ENCODE results near the gene CTBS. TPM values are rescaled to one million over a fixed set of nuclear protein-coding genes. Genes with fewer than 3 reads are reported as not detected.
A peak's percentile ranks its signal among the peaks of the same experiment; 100 is the strongest.
"Not testable (repeated sequence)": the region's sequence is repeated elsewhere in the genome, so short reads cannot be mapped to it uniquely, and the experiment has no call there.

Gene CTBS
- total RNA-seq, 2 experiments from 2014 or later, result 27.2 to 28.1 TPM

GRCh38 chr1:84525779-84526178 is 48.5 kb downstream of the CTBS start:
- Mint-ChIP-seq H3K27me3 (no peaks in the 10 kb centered on the region), H3K4me3 (no peak overlapping the region), H3K4me1 (no peaks in the 10 kb centered on the region), H3K27ac (no peak overlapping the region), H3K36me3 (ENCODE audit: low read depth) (peaks cover 3% of the 10 kb centered on the region), H3K9me3 (no peaks in the 10 kb centered on the region)
- CTCF ChIA-PET, result no interaction called here
- DNase-seq, result no peak
- POLR2A ChIA-PET, result interaction anchor here (2.7 kb wide), 1 partner anchor 20 kb away, joined by 8 read pairs; the partner anchor contains the start of genes GNG5 and SPATA1

GRCh38 chr1:84524590-84524989 is 49.6 kb downstream of the CTBS start:
- DNase-seq, result no peak
- Mint-ChIP-seq H3K4me3 (no peak overlapping the region), H3K9me3 (no peaks in the 10 kb centered on the region), H3K27me3 (no peaks in the 10 kb centered on the region), H3K36me3 (ENCODE audit: low read depth) (peaks cover 3% of the 10 kb centered on the region), H3K4me1 (no peaks in the 10 kb centered on the region), H3K27ac (no peak overlapping the region)
- ChIA-PET POLR2A (no interaction called here), CTCF (no interaction called here)

- no peak for DNase-seq
- Mint-ChIP-seq H3K9me3 (peaks cover 14% of the 10 kb centered on the region), H3K4me3 (no peak overlapping the region), H3K36me3 (ENCODE audit: low read depth) (peaks cover 32% of the 10 kb centered on the region), H3K4me1 (peaks cover 9% of the 10 kb centered on the region), H3K27ac (no peak overlapping the region), H3K27me3 (no peaks in the 10 kb centered on the region)
- ChIA-PET CTCF (interaction anchor here (0.7 to 1.4 kb wide), 4 partner anchors 10 to 272 kb away, joined by 3 to 5 read pairs (median 4); no protein-coding TSS in a partner anchor), POLR2A (interaction anchor here (2.5 kb wide), 1 partner anchor 63 kb away, joined by 21 read pairs; the partner anchor contains the start of gene CTBS)
Observed at GRCh38 chr1:84510668-84511067, 63.6 kb downstream of the CTBS start.

- H3K27me3 Mint-ChIP-seq, result no peaks in the 10 kb centered on the region
- H3K4me3 Mint-ChIP-seq, result no peak overlapping the region
- no peak overlapping the region for H3K27ac Mint-ChIP-seq
- no peak for DNase-seq
- peaks cover 37% of the 10 kb centered on the region for H3K36me3 Mint-ChIP-seq (ENCODE audit: low read depth)
- H3K9me3 Mint-ChIP-seq, result peaks cover 14% of the 10 kb centered on the region
- peaks cover 9% of the 10 kb centered on the region for H3K4me1 Mint-ChIP-seq
- ChIA-PET CTCF (interaction anchor here (0.7 to 1.4 kb wide), 4 partner anchors 10 to 272 kb away, joined by 3 to 5 read pairs (median 4); no protein-coding TSS in a partner anchor), POLR2A (interaction anchor here (2.5 kb wide), 1 partner anchor 64 kb away, joined by 21 read pairs; the partner anchor contains the start of gene CTBS)
Observed at GRCh38 chr1:84510165-84510564, 64.1 kb downstream of the CTBS start.

- Mint-ChIP-seq H3K4me3 (no peak overlapping the region), H3K27ac (no peak overlapping the region), H3K4me1 (peaks cover 18% of the 10 kb centered on the region), H3K36me3 (ENCODE audit: low read depth) (peaks cover 45% of the 10 kb centered on the region), H3K9me3 (peaks cover 14% of the 10 kb centered on the region), H3K27me3 (no peaks in the 10 kb centered on the region)
- ChIA-PET POLR2A (interaction anchor here (2.5 kb wide), 1 partner anchor 65 kb away, joined by 21 read pairs; the partner anchor contains the start of gene CTBS), CTCF (no interaction called here)
- DNase-seq, result no peak
Observed at GRCh38 chr1:84509029-84509428, 65.2 kb downstream of the CTBS start.

GRCh38 chr1:84508510-84508909 is 65.7 kb downstream of the CTBS start:
- Mint-ChIP-seq H3K27me3 (no peaks in the 10 kb centered on the region), H3K4me3 (peak overlapping the region; percentile 16), H3K4me1 (peaks cover 23% of the 10 kb centered on the region), H3K9me3 (peaks cover 14% of the 10 kb centered on the region), H3K27ac (no peak overlapping the region), H3K36me3 (ENCODE audit: low read depth) (peaks cover 47% of the 10 kb centered on the region)
- DNase-seq, result no peak
- POLR2A ChIA-PET, result interaction anchor here (2.5 kb wide), 1 partner anchor 65 kb away, joined by 21 read pairs; the partner anchor contains the start of gene CTBS
- CTCF ChIA-PET, result no interaction called here

- DNase-seq, H3K27ac Mint-ChIP-seq, CTCF ChIA-PET, H3K27me3 Mint-ChIP-seq: not testable (repeated sequence)
- Mint-ChIP-seq H3K9me3 (peaks cover 14% of the 10 kb centered on the region), H3K4me3 (peak overlapping the region; percentile 95), H3K4me1 (peaks cover 29% of the 10 kb centered on the region), H3K36me3 (ENCODE audit: low read depth) (peaks cover 53% of the 10 kb centered on the region)
- POLR2A ChIA-PET, result interaction anchor here (3.1 to 6.3 kb wide), 3 partner anchors 13 to 182 kb away, joined by 24 to 209 read pairs (median 30); partner anchors contain the start of genes CTBS and SSX2IP
Observed at GRCh38 chr1:84507887-84508286, 66.4 kb downstream of the CTBS start.

- Mint-ChIP-seq H3K4me1 (peaks cover 35% of the 10 kb centered on the region), H3K9me3 (peaks cover 14% of the 10 kb centered on the region), H3K36me3 (ENCODE audit: low read depth) (peaks cover 54% of the 10 kb centered on the region), H3K4me3 (peak overlapping the region; percentile 95), H3K27ac (peak overlapping the region; percentile 97), H3K27me3 (no peaks in the 10 kb centered on the region)
- ChIA-PET CTCF (interaction anchor here (0.6 to 3.6 kb wide), 7 partner anchors 27 to 740 kb away, joined by 3 to 27 read pairs (median 6); partner anchors contain the start of genes CTBS and PRKACB), POLR2A (interaction anchor here (0.6 to 6.3 kb wide), 25 partner anchors 9 to 999 kb away, joined by 3 to 209 read pairs (median 8); partner anchors contain the start of genes BCL10, C1orf52, CTBS and PRKACB)
- DNase-seq, result no peak
Observed at GRCh38 chr1:84506729-84507453, 67.3 kb downstream of the CTBS start.

- Mint-ChIP-seq H3K36me3 (ENCODE audit: low read depth) (peaks cover 61% of the 10 kb centered on the region), H3K4me1 (peaks cover 43% of the 10 kb centered on the region), H3K27me3 (no peaks in the 10 kb centered on the region), H3K27ac (peak within 1 kb of the TSS; percentile 97), H3K9me3 (peaks cover 14% of the 10 kb centered on the region), H3K4me3 (peak within 1 kb of the TSS; percentile 95)
- ChIA-PET CTCF (interaction anchor here (0.6 to 3.6 kb wide), 11 partner anchors 26 to 741 kb away, joined by 3 to 27 read pairs (median 4); partner anchors contain the start of genes CTBS and PRKACB), POLR2A (interaction anchor here (0.7 to 6.3 kb wide), 25 partner anchors 8 to 998 kb away, joined by 3 to 209 read pairs (median 8); partner anchors contain the start of genes BCL10, CTBS, PRKACB and RPF1)
- DNase-seq, result peak; percentile 98
Observed at GRCh38 chr1:84506002-84506728, 68.1 kb downstream of the CTBS start, which contains the start of the genes GNG5 and SPATA1. GNG5 (minus strand) TSS chr1:84506581; CDS start chr1:84506091, 490 bp downstream. SPATA1 (plus strand) TSS chr1:84506386; CDS start chr1:84516360, 9,974 bp downstream.

GRCh38 chr1:84505493-84506001 is 68.7 kb downstream of the CTBS start:
- Mint-ChIP-seq H3K4me3 (peak overlapping the region; percentile 95), H3K27me3 (no peaks in the 10 kb centered on the region), H3K4me1 (peaks cover 48% of the 10 kb centered on the region), H3K36me3 (ENCODE audit: low read depth) (peaks cover 64% of the 10 kb centered on the region), H3K9me3 (peaks cover 14% of the 10 kb centered on the region), H3K27ac (peak overlapping the region; percentile 97)
- CTCF ChIA-PET, result interaction anchor here (0.7 to 3.6 kb wide), 10 partner anchors 25 to 361 kb away, joined by 3 to 27 read pairs (median 4); partner anchors contain the start of genes CTBS and PRKACB
- POLR2A ChIA-PET, result interaction anchor here (0.8 to 6.3 kb wide), 23 partner anchors 8 to 998 kb away, joined by 3 to 209 read pairs (median 9); partner anchors contain the start of genes BCL10, CTBS, PRKACB and RPF1
- no peak for DNase-seq

- H3K27me3 Mint-ChIP-seq, result no peaks in the 10 kb centered on the region
- ChIA-PET CTCF (interaction anchor here (1.0 to 3.6 kb wide), 8 partner anchors 24 to 431 kb away, joined by 3 to 27 read pairs (median 3); partner anchors contain the start of gene CTBS), POLR2A (interaction anchor here (1.1 to 6.3 kb wide), 15 partner anchors 10 to 427 kb away, joined by 3 to 209 read pairs (median 12); partner anchors contain the start of genes CTBS, PRKACB, RPF1 and SSX2IP)
Observed at GRCh38 chr1:84504580-84505492, 69.4 kb downstream of the CTBS start.

More at GRCh38 chr1:84504580-84505492, 69.4 kb downstream of the CTBS start:
- DNase-seq, result no peak
- H3K4me1 Mint-ChIP-seq, result peaks cover 51% of the 10 kb centered on the region
- H3K4me3 Mint-ChIP-seq, result peak overlapping the region; percentile 95
- H3K36me3 Mint-ChIP-seq (ENCODE audit: low read depth), result peaks cover 68% of the 10 kb centered on the region
- H3K27ac Mint-ChIP-seq, result peak overlapping the region; percentile 93
- H3K9me3 Mint-ChIP-seq, result peaks cover 11% of the 10 kb centered on the region

All from activated CD4-positive, alpha-beta memory T cell treated with anti-CD3 and anti-CD28 coated beads, Interleukin-2, amount 10 ng/mL, durations not matched to agents 7 days and 5 days (primary cell).